Measurements from ENCODE around the gene KLHL17.

Gene KLHL17

DNA sequence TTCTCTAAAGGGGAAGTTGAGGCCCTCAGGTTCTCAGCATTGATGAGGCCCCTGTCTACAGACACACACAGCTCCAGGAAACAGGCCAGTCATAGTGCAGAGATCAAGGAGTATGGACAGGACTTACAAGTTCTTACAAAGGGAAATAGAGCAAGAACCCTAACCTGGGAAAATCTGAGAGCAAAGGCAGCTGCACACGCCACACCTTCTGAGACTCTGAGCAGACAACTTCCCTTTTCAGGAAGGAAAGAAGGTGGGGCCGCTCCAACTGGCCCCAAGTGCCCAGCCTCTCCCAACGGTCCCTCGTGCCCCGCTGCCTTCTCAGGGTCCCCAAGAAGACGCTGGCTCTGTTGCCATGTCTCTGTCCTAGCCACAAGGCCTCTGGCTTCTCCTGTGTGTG, 4.9 kb upstream of the KLHL17 start:
- Mint-ChIP-seq H3K27me3 (no peaks in the 10 kb centered on the region), H3K36me3 (ENCODE audit: insufficient read depth) (peaks cover 38% of the 10 kb centered on the region), H3K4me3 (no peak overlapping the region), H3K9me3 (no peaks in the 10 kb centered on the region), H3K27ac (no peak overlapping the region), H3K4me1 (ENCODE audit: low read depth in 2 of 2) (peaks cover 21% of the 10 kb centered on the region in 2 donors)
- DNase-seq (no peak), ATAC-seq (replicated peaks) (no peak)

DNA sequence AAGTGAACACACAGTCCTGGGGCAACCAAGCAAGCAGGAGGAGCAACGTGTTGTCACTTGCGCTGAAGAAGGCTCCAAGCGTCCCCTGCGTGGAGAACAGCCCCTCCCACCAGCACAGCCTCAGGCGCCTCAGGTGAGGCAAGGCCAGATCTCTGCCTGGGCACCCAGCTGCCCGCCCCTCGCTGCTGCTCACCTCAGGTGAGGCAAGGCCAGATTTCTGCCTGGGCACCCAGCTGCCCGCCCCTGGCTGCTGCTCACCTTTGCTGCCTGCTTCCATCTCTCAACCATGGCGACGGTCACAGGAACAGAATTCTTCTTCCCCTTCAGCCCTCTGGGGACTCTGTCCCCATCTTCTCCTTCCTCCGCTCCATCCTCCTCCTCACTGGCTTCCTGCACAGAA, 3.7 kb upstream of the KLHL17 start:
- DNase-seq (no peak), ATAC-seq (replicated peaks) (no peak)
- Mint-ChIP-seq H3K27me3 (no peaks in the 10 kb centered on the region), H3K4me3 (no peak overlapping the region), H3K9me3 (no peaks in the 10 kb centered on the region), H3K4me1 (ENCODE audit: low read depth in 2 of 2) (peaks cover 21% of the 10 kb centered on the region in 2 donors), H3K36me3 (ENCODE audit: insufficient read depth) (peaks cover 34% of the 10 kb centered on the region), H3K27ac (no peak overlapping the region)

DNA sequence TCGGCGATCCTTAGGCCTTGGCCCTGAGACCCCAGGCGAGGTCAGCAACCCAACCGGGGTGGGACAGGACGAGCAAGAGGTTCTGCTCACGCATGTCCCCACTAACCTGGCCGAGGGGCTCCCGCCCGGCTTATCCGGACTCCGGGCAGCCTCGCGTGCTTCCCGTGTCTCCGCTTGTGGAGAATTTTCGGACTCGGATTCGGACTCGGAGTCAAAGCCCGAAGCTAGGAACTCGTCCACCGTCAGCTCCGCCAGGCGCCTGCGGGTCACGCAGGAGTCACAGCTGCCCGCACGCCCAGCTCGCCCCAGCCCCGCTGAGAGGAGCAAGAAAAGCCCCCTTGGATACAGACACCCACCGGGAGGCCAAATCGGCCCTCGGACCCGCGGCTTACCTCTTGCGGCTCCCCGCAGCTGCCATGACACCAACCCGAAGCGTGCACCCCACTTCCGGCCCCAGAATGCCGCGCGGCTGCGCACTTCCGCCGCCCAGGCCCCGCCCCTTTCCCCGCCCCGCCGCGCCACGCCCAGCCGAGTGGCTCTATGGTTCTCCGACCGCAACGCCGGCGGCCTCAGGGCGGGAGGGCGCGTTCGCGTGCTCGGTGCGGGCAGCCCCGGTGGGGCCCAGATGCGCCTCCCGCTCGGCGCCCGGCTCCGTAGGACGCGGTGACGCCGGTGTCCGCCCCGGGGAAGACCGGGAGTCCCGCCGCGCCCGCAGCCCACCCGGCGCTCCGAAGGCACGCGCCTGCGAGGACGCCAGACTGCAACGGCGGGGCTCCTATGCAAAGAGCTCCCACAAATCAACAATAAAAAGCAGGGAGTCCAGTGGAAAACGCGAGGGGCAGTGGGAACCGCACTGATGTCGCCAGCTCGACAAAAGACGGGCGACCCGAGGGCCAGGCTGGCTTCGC, 1.3 kb upstream of the KLHL17 start, which contains the start of gene NOC2L:
Gene NOC2L (minus strand): TSS at position 434 of the 908 bp plus-strand sequence. CDS start 16 bp downstream, at position 418.
- H3K36me3 Mint-ChIP-seq (ENCODE audit: insufficient read depth), result peaks cover 21% of the 10 kb centered on the region
- no peaks in the 10 kb centered on the region for H3K9me3 Mint-ChIP-seq
- DNase-seq (peak; percentile 88 to 94 (median 94)), ATAC-seq (replicated peaks) (peak; percentile 87)
- H3K4me3 Mint-ChIP-seq, result peak within 1 kb of the TSS; percentile 85 to 89
- H3K4me1 Mint-ChIP-seq (ENCODE audit: low read depth in 2 of 2), result peaks cover 21 to 22% of the 10 kb centered on the region in 2 donors
- peak within 1 kb of the TSS; percentile 81 to 85 for H3K27ac Mint-ChIP-seq
- H3K27me3 Mint-ChIP-seq, result no peaks in the 10 kb centered on the region

DNA sequence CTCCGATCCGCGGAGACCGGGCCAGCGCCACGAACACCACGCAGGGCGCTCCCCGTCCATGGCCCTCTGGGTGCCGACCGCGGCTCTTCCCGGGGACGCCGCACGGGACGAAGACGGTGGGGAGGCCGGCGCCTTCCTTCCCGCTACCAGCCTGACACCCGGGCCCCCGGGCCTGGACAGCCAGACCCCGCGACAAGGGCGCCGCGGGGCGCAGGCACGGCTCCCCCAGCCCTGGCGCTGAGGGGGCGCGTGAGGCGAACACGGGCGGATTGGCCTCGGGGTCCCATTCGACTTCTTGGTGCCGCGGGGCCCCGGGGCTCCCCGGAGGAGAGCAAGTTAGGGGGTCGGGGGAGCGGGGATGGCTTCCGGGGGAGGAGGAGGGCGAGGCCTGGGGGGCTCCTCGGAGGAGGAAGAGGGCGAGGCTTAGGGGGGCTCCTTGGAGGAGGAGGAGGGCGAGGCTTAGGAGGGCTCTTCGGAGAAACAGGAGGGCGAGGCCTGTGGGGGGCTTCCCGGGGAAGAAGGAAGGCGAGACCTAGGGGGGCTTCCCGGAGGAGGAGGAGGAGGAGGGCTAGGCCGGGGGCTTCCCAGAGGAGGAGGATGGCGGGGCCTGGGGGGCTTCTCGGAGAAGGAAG, 537 bp upstream of the KLHL17 start:
- peaks cover 16% of the 10 kb centered on the region for H3K36me3 Mint-ChIP-seq (ENCODE audit: insufficient read depth)
- ATAC-seq (replicated peaks), result peak; percentile 7
- H3K27ac Mint-ChIP-seq, result peak overlapping the region; percentile 53 to 79

DNA sequence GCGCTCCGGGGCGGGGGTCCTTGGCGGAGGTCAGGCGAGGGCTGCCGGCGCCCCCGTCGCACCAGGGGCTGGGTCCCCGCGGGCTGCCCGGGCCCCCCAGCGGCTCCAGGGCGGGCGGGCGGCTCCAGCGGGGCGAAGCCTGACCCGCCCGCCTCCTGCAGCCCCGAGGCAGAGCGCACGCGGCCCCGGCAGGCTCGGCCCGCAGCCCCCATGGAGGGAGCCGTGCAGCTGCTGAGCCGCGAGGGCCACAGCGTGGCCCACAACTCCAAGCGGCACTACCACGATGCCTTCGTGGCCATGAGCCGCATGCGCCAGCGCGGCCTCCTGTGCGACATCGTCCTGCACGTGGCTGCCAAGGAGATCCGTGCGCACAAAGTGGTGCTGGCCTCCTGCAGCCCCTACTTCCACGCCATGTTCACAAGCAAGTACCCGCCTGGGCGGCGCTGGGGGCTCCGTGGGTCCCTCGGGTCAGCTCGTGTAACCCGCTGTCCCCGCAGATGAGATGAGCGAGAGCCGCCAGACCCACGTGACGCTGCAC, 817 bp downstream of the KLHL17 start:
- H3K4me3 Mint-ChIP-seq, result peak overlapping the region; percentile 65 to 70
- H3K27ac Mint-ChIP-seq, result no peak overlapping the region
- DNase-seq, result no peak
- no peaks in the 10 kb centered on the region for H3K27me3 Mint-ChIP-seq
- no peaks in the 10 kb centered on the region for H3K9me3 Mint-ChIP-seq
- peaks cover 16% of the 10 kb centered on the region for H3K36me3 Mint-ChIP-seq (ENCODE audit: insufficient read depth)
- peaks cover 16 to 18% of the 10 kb centered on the region in 2 donors for H3K4me1 Mint-ChIP-seq (ENCODE audit: low read depth in 2 of 2)
- no peak for ATAC-seq (replicated peaks)

More for the DNA sequence above, 537 bp upstream of the KLHL17 start:
- DNase-seq, result no peak
- Mint-ChIP-seq H3K9me3 (no peaks in the 10 kb centered on the region), H3K4me3 (peak overlapping the region; percentile 85 to 89), H3K27me3 (no peaks in the 10 kb centered on the region), H3K4me1 (ENCODE audit: low read depth in 2 of 2) (peaks cover 16 to 22% of the 10 kb centered on the region in 2 donors)

DNA sequence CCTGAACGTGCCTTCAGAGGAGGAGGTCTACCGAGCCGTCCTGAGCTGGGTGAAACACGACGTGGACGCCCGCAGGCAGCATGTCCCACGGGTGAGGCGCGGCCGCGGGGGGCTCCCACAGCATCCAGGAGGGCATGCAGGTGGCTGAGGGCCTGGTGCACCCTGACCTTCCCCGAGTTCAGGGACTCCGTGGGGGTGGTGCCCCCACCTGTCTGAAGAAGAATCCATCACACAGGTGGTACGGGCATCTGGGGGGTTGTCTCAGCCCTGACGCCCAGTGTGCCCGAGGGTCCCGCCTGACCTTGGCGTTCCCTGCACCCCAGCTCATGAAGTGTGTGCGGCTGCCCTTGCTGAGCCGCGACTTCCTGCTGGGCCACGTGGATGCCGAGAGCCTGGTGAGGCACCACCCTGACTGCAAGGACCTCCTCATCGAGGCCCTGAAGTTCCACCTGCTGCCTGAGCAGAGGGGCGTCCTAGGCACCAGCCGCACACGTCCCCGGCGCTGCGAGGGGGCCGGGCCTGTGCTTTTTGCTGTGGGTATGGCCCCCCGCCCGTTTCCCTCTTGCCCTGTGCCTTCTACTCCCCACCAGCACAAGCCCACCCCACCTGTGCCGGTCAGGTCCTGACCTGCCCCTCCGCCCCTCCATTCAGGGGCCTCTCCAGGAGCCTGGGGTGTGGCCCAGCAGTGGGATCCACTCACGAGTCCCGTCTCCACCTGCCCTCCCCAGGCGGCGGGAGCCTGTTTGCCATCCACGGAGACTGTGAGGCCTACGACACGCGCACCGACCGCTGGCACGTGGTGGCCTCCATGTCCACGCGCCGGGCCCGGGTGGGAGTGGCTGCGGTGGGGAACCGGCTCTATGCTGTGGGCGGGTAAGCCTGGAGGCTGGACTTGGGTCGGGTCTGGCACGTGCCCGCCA, 2.3 kb downstream of the KLHL17 start:
- H3K36me3 Mint-ChIP-seq (ENCODE audit: insufficient read depth), result peaks cover 10% of the 10 kb centered on the region
- peak overlapping the region; percentile 65 to 70 for H3K4me3 Mint-ChIP-seq
- no peaks in the 10 kb centered on the region for H3K9me3 Mint-ChIP-seq
- peak overlapping the region in 1 of 2 donors; percentile 20 for H3K27ac Mint-ChIP-seq
- DNase-seq (no peak), ATAC-seq (replicated peaks) (no peak)
- H3K27me3 Mint-ChIP-seq, result no peaks in the 10 kb centered on the region
- H3K4me1 Mint-ChIP-seq (ENCODE audit: low read depth in 2 of 2), result peaks cover 11 to 12% of the 10 kb centered on the region in 2 donors

DNA sequence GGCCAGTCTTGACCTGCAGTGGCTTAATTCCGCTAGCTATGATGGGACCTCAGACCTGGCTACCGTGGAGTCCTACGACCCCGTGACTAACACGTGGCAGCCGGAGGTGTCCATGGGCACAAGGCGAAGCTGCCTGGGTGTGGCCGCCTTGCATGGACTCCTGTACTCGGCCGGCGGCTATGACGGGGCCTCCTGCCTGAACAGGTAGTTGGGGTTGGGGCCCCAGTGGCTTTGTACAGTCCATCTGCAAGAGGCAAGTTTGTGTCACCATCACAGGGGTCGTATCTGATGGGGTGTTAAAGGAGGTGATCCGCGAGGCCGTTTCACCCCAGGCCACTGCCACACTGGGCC, 2.9 kb downstream of the KLHL17 start:
- no peak for DNase-seq
- peaks cover 6 to 7% of the 10 kb centered on the region in 2 donors for H3K4me1 Mint-ChIP-seq (ENCODE audit: low read depth in 2 of 2)
- no peak overlapping the region for H3K4me3 Mint-ChIP-seq
- no peaks in the 10 kb centered on the region for H3K9me3 Mint-ChIP-seq
- peak overlapping the region in 1 of 2 donors; percentile 20 for H3K27ac Mint-ChIP-seq
- H3K36me3 Mint-ChIP-seq (ENCODE audit: insufficient read depth), result peaks cover 8% of the 10 kb centered on the region
- no peak for ATAC-seq (replicated peaks)
- peaks cover 0 to 2% of the 10 kb centered on the region in 2 donors for H3K27me3 Mint-ChIP-seq

DNA sequence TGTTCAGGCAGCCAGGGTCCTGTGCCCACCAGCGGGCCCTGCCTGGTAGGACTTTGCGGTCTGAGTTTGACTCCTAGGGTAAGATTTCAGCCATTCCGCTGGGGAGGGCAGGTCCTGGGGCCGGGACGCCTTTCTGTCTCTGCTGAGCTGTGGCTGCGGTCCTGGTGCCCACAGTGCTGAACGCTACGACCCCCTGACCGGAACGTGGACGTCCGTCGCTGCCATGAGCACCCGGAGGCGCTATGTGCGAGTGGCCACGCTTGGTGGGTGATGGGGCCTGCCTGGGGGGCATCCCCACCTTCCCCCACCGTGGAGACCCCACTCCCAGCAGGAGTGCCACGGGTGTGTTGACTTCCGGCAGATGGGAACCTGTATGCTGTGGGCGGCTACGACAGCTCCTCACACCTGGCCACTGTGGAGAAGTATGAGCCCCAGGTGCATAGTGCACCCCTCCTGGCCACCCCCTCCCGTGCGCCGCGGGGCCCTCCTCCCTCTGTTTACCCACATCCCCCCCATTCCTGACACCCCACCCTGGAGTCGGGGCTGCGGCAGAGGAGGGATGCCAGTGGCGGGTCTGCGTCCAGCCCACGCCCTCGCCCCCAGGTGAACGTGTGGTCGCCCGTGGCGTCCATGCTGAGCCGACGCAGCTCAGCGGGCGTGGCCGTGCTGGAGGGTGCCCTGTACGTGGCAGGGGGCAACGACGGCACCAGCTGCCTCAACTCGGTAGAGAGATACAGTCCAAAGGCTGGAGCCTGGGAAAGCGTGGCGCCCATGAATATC, 3.6 kb downstream of the KLHL17 start:
- H3K9me3 Mint-ChIP-seq, result no peaks in the 10 kb centered on the region
- H3K4me1 Mint-ChIP-seq (ENCODE audit: low read depth in 2 of 2), result peaks cover 0 to 4% of the 10 kb centered on the region in 2 donors
- DNase-seq, result no peak
- H3K27me3 Mint-ChIP-seq, result peaks cover 0 to 9% of the 10 kb centered on the region in 2 donors
- no peak overlapping the region for H3K27ac Mint-ChIP-seq
- peaks cover 2% of the 10 kb centered on the region for H3K36me3 Mint-ChIP-seq (ENCODE audit: insufficient read depth)
- peak overlapping the region in 1 of 2 donors; percentile 23 for H3K4me3 Mint-ChIP-seq
- no peak for ATAC-seq (replicated peaks)

DNA sequence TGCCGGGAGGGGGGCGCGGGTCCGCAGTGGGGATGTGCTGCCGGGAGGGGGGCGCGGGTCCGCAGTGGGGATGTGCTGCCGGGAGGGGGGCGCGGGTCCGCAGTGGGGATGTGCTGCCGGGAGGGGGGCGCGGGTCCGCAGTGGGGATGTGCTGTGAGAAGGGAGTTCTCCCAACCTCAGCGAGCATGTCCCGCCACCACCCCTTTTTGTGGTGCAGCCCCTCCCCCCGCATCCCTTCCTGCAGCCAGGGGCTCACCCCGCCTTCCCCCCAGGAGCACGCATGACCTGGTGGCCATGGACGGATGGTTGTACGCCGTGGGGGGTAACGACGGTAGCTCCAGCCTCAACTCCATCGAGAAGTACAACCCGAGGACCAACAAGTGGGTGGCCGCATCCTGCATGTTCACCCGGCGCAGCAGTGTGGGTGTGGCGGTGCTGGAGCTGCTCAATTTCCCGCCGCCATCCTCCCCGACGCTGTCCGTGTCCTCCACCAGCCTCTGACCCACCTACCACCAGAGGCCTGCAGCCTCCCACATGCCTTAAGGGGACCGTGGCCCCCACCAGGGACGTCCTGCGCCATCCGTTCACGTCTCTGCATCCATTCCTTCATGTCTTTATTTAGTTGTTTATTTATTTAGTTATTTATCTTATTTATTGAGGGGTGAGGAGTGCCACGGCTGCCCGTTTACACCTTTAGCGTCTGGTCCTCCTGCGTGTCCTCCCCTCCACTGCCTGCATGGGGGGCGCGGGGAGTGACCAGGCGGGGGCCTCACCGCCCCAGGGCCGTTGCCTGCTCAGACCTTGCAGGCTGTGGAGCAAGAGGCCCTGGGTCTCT, 4.5 kb downstream of the KLHL17 start:
- ATAC-seq (replicated peaks), result no peak
- peak overlapping the region; percentile 23 to 38 for H3K4me3 Mint-ChIP-seq
- peaks cover 0 to 16% of the 10 kb centered on the region in 2 donors for H3K27me3 Mint-ChIP-seq
- DNase-seq, result no peak
- H3K36me3 Mint-ChIP-seq (ENCODE audit: insufficient read depth), result no peaks in the 10 kb centered on the region
- peaks cover 0 to 4% of the 10 kb centered on the region in 2 donors for H3K4me1 Mint-ChIP-seq (ENCODE audit: low read depth in 2 of 2)
- no peak overlapping the region for H3K27ac Mint-ChIP-seq
- no peaks in the 10 kb centered on the region for H3K9me3 Mint-ChIP-seq

DNA sequence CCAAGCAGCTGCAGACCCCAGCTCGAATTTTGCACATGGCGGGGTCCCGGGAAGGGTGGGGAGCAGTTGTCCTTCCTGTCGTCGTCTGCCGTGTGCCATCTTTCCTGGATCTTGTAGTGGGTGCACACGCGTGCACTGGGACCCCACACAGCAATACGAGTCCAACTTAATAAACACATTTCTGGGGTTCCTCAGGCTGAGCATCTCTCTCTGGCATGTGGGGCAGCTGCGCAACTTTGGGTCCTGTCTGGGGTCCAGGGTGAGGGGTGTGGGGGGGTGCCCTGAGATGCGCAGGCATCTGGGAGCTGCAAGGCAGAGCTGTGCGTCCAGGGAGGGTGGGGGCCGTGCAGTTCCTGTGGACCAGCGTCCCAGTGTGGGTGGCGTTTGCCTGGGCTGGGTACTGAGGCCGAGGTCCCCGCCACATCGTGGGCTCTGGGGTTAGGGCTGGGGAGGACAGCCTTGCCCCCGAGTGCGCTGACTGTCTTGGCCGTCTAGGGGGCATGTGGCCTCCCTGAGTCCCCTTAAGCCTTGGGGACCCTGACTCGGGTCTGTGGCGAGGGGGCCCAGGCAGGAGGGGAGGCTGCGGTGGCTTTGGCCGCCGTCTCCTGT, 5.2 kb downstream of the KLHL17 start:
- DNase-seq (no peak), ATAC-seq (replicated peaks) (no peak)
- peaks cover 0 to 16% of the 10 kb centered on the region in 2 donors for H3K27me3 Mint-ChIP-seq
- peak overlapping the region; percentile 23 to 38 for H3K4me3 Mint-ChIP-seq
- no peaks in the 10 kb centered on the region for H3K9me3 Mint-ChIP-seq
- peaks cover 0 to 4% of the 10 kb centered on the region in 2 donors for H3K4me1 Mint-ChIP-seq (ENCODE audit: low read depth in 2 of 2)
- no peaks in the 10 kb centered on the region for H3K36me3 Mint-ChIP-seq (ENCODE audit: insufficient read depth)
- H3K27ac Mint-ChIP-seq, result no peak overlapping the region

DNA sequence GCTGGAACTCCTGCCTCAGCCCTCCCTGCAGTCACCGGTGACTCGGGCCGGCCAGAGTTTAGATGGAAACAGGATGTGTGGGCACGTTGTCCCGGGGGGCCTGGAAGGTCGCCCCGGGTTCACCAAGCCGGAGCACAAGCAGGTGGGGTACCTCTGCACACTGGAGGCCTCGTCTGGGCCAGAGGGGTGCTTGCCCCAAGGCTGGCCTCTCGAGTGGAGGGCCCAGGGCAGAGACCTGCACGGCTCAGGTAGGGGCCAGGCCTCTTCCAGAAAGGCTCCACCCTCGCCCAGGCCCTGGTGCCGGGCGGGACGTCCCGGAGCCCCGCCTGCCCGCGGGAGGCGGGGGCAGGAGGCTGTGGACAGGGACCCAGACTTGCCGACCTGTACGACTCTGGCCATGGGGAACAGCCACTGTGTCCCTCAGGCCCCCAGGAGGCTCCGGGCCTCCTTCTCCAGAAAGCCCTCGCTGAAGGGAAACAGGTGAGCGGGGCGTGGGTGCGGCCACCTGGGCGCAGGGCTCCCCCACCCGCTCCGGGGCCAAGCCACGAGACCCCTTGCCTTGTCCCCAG, 5.8 kb downstream of the KLHL17 start, which contains the start of gene PLEKHN1:
Gene PLEKHN1 (plus strand): TSS at position 348 of the 569 bp plus-strand sequence. CDS start 50 bp downstream, at position 398.
- H3K27me3 Mint-ChIP-seq, result peaks cover 0 to 16% of the 10 kb centered on the region in 2 donors
- no peaks in the 10 kb centered on the region for H3K36me3 Mint-ChIP-seq (ENCODE audit: insufficient read depth)
- peak; percentile 34 for ATAC-seq (replicated peaks)
- peak within 1 kb of the TSS; percentile 67 to 75 for H3K4me3 Mint-ChIP-seq
- H3K9me3 Mint-ChIP-seq, result no peaks in the 10 kb centered on the region
- DNase-seq, result no peak
- H3K4me1 Mint-ChIP-seq (ENCODE audit: low read depth in 2 of 2), result peaks cover 0 to 4% of the 10 kb centered on the region in 2 donors
- no peak within 1 kb of the TSS for H3K27ac Mint-ChIP-seq

Measured in effector memory CD8-positive, alpha-beta T cell (primary cell).